Loucy (cell line): ENCODE results near the gene PGRMC1.

Experiments
- CTCF ChIP-seq: fragments of 200-600 bp; sonication (generic); conservative IDR thresholded peaks from 2 replicates; pipeline ENCODE4 v1.5.1; 2014; ENCODE audit warnings: mild to moderate bottlenecking, antibody characterized with exemption, low read length
- EZH2phosphoT487 ChIP-seq: fragments of 200-600 bp; IDR thresholded peaks from 2 replicates; pipeline ENCODE4 v1.6.1; 2018; ENCODE audit warnings: antibody characterized with exemption, mild to moderate bottlenecking, moderate library complexity, borderline replicate concordance

- TF ChIP-seq CTCF: no peak
- no peak for TF ChIP-seq EZH2phosphoT487
These were observed 36.9 kb downstream of the PGRMC1 start for GRCh38 chrX:119272882-119273419.
